ENCODE data around the gene PARVB. TPM values are rescaled to one million over a fixed set of nuclear protein-coding genes. Genes with fewer than 3 reads are reported as not detected.
"Not testable (repeated sequence)": the region's sequence is repeated elsewhere in the genome, so short reads cannot be mapped to it uniquely, and the experiment has no call there.

The PARVB gene
- polyA plus RNA-seq, 3 donors: 20.8 to 24.2 (median 23.5) TPM

GRCh38 chr22:44100411-44100810, 76.3 kb downstream of the PARVB start:
- no peak for DNase-seq (ENCODE audit: low read depth in 3 of 3, low spot score in 2 of 3)

- no peak for DNase-seq (ENCODE audit: low read depth in 3 of 3, low spot score in 2 of 3)
These were observed 78.0 kb downstream of the PARVB start for GRCh38 chr22:44102121-44102520.

- DNase-seq (ENCODE audit: low read depth in 3 of 3, low spot score in 2 of 3): no peak
These were observed 78.8 kb downstream of the PARVB start for GRCh38 chr22:44102856-44103255.

- DNase-seq (ENCODE audit: low read depth in 3 of 3, low spot score in 2 of 3): no peak
These were observed 79.8 kb downstream of the PARVB start for GRCh38 chr22:44103735-44104480.

- DNase-seq (ENCODE audit: low read depth in 3 of 3, low spot score in 2 of 3): no peak
These were observed 83.2 kb downstream of the PARVB start for GRCh38 chr22:44107340-44107739.

GRCh38 chr22:44108076-44108475, 84.0 kb downstream of the PARVB start:
- no peak for DNase-seq (ENCODE audit: low read depth in 3 of 3, low spot score in 2 of 3)

- no peak for DNase-seq (ENCODE audit: low read depth in 3 of 3, low spot score in 2 of 3)
These were observed 84.8 kb downstream of the PARVB start for GRCh38 chr22:44108806-44109385.

- no peak for DNase-seq (ENCODE audit: low read depth in 3 of 3, low spot score in 2 of 3)
These were observed 85.3 kb downstream of the PARVB start for GRCh38 chr22:44109416-44109815.

- DNase-seq (ENCODE audit: low read depth in 3 of 3, low spot score in 2 of 3): not testable (repeated sequence)
These were observed 86.6 kb downstream of the PARVB start for GRCh38 chr22:44110656-44111055.

GRCh38 chr22:44111562-44112155, 87.6 kb downstream of the PARVB start:
- DNase-seq (ENCODE audit: low read depth in 3 of 3, low spot score in 2 of 3): no peak

- DNase-seq (ENCODE audit: low read depth in 3 of 3, low spot score in 2 of 3): no peak
These were observed 88.1 kb downstream of the PARVB start for GRCh38 chr22:44112191-44112590.

GRCh38 chr22:44116331-44116730, 92.2 kb downstream of the PARVB start:
- no peak for DNase-seq (ENCODE audit: low read depth in 3 of 3, low spot score in 2 of 3)

- DNase-seq (ENCODE audit: low read depth in 3 of 3, low spot score in 2 of 3): no peak
These were observed 92.9 kb downstream of the PARVB start for GRCh38 chr22:44116755-44117684.

- no peak for DNase-seq (ENCODE audit: low read depth in 3 of 3, low spot score in 2 of 3)
These were observed 93.6 kb downstream of the PARVB start for GRCh38 chr22:44117746-44118145.

GRCh38 chr22:44118645-44119315, 94.7 kb downstream of the PARVB start:
- DNase-seq (ENCODE audit: low read depth in 3 of 3, low spot score in 2 of 3): no peak

GRCh38 chr22:44119669-44120313, 95.7 kb downstream of the PARVB start:
- DNase-seq (ENCODE audit: low read depth in 3 of 3, low spot score in 2 of 3): no peak

GRCh38 chr22:44120314-44120704, 96.2 kb downstream of the PARVB start:
- DNase-seq (ENCODE audit: low read depth in 3 of 3, low spot score in 2 of 3): no peak

- no peak for DNase-seq (ENCODE audit: low read depth in 3 of 3, low spot score in 2 of 3)
These were observed 101.3 kb downstream of the PARVB start for GRCh38 chr22:44125421-44125820.

GRCh38 chr22:44126807-44127206, 102.7 kb downstream of the PARVB start:
- DNase-seq (ENCODE audit: low read depth in 3 of 3, low spot score in 2 of 3): no peak

- no peak for DNase-seq (ENCODE audit: low read depth in 3 of 3, low spot score in 2 of 3)
These were observed 103.3 kb downstream of the PARVB start for GRCh38 chr22:44127356-44127755.
